NCI-H2171 (cell line): ENCODE results near the gene SLC38A9.
"Not testable (repeated sequence)": the region's sequence is repeated elsewhere in the genome, so short reads cannot be mapped to it uniquely, and the experiment has no call there.

ENCODE experiments used
- DNase-seq: peaks from one replicate; lab custom pipeline; 2025; lab: John Stamatoyannopoulos, UW

Gene SLC38A9

GRCh38 chr5:55702598-55703345 lies 9.4 kb downstream of the SLC38A9 start:
- no peak for DNase-seq

- no peak for DNase-seq
These were observed 10.5 kb downstream of the SLC38A9 start for GRCh38 chr5:55701462-55702103.

- no peak for DNase-seq
These were observed 11.4 kb downstream of the SLC38A9 start for GRCh38 chr5:55700745-55701144.

- no peak for DNase-seq
These were observed 13.0 kb downstream of the SLC38A9 start for GRCh38 chr5:55699041-55699688.

GRCh38 chr5:55696704-55697103 lies 15.4 kb downstream of the SLC38A9 start:
- not testable (repeated sequence) for DNase-seq

- DNase-seq = peak; percentile 22
These were observed 17.8 kb downstream of the SLC38A9 start for GRCh38 chr5:55694152-55694830.

GRCh38 chr5:55692509-55692908 lies 19.6 kb downstream of the SLC38A9 start:
- DNase-seq = no peak

- no peak for DNase-seq
These were observed 20.1 kb downstream of the SLC38A9 start for GRCh38 chr5:55692106-55692417.

GRCh38 chr5:55691265-55692105 lies 20.6 kb downstream of the SLC38A9 start:
- peak; percentile 54 for DNase-seq

GRCh38 chr5:55682071-55682470 lies 30.1 kb downstream of the SLC38A9 start:
- no peak for DNase-seq

GRCh38 chr5:55681301-55681700 lies 30.8 kb downstream of the SLC38A9 start:
- DNase-seq = no peak

- DNase-seq = no peak
These were observed 31.8 kb downstream of the SLC38A9 start for GRCh38 chr5:55680353-55680752.

- DNase-seq = no peak
These were observed 32.6 kb downstream of the SLC38A9 start for GRCh38 chr5:55679556-55679955.

GRCh38 chr5:55675119-55675518 lies 37.0 kb downstream of the SLC38A9 start:
- no peak for DNase-seq

- no peak for DNase-seq
These were observed 37.8 kb downstream of the SLC38A9 start for GRCh38 chr5:55674340-55674739.

- DNase-seq = no peak
These were observed 39.6 kb downstream of the SLC38A9 start for GRCh38 chr5:55672477-55672911.

- no peak for DNase-seq
These were observed 40.1 kb downstream of the SLC38A9 start for GRCh38 chr5:55671975-55672374.

- no peak for DNase-seq
These were observed 43.8 kb downstream of the SLC38A9 start for GRCh38 chr5:55668356-55668755.

- DNase-seq = no peak
These were observed 44.2 kb downstream of the SLC38A9 start for GRCh38 chr5:55667938-55668337.

- no peak for DNase-seq
These were observed 47.1 kb downstream of the SLC38A9 start for GRCh38 chr5:55665065-55665464.

GRCh38 chr5:55657443-55657842 lies 54.7 kb downstream of the SLC38A9 start:
- no peak for DNase-seq

- DNase-seq = no peak
These were observed 61.7 kb downstream of the SLC38A9 start for GRCh38 chr5:55650386-55650785.
